ENCODE data around the gene ZMAT2.
"Not testable (repeated sequence)": the region's sequence is repeated elsewhere in the genome, so short reads cannot be mapped to it uniquely, and the experiment has no call there.

ZMAT2 gene

DNA sequence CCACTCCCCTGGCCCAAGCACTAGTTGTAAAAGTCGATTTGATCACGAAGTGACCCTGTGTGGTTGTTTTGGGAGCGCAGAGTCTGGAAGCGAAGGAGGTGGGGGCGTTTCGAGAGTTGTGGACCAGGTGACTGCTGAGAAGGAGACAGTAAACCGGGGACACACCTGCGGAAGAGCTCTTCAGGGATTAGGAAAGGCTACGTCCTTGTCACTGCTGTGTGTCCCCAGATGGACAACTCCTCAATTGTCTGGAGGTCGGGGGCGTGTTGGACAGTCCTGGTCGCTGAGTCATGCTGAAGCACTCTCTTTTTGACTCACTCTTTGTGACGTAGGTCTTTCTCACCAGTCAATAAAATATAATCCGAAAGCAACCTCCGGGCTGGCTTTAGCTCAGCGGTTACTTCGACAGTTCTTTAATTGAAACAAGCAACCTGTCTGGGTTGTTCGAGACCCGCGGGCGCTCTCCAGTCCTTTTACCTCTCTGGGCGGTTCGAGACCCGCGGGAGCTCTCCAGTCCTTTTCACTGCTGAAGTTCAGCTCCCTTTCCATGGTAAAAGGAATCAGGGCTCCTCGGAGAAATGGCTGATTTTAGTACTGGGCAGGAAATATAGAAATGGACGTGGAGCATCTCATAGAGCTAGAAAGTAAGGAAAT lies 10.8 kb downstream of the ZMAT2 start:
- TF ChIP-seq, protein P1, sequence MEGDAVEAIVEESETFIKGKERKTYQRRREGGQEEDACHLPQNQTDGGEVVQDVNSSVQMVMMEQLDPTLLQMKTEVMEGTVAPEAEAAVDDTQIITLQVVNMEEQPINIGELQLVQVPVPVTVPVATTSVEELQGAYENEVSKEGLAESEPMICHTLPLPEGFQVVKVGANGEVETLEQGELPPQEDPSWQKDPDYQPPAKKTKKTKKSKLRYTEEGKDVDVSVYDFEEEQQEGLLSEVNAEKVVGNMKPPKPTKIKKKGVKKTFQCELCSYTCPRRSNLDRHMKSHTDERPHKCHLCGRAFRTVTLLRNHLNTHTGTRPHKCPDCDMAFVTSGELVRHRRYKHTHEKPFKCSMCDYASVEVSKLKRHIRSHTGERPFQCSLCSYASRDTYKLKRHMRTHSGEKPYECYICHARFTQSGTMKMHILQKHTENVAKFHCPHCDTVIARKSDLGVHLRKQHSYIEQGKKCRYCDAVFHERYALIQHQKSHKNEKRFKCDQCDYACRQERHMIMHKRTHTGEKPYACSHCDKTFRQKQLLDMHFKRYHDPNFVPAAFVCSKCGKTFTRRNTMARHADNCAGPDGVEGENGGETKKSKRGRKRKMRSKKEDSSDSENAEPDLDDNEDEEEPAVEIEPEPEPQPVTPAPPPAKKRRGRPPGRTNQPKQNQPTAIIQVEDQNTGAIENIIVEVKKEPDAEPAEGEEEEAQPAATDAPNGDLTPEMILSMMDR (conservative IDR thresholded peaks at IDR 0.05; ENCODE audit: control insufficient read depth, insufficient read depth, low read depth, low read length): no peak
- peak overlapping the region; percentile 87 for H3K4me3 ChIP-seq (ENCODE audit: control insufficient read depth, low read depth, low read length)
- DNase-seq (ENCODE audit: low read depth): peak; percentile 98

DNA sequence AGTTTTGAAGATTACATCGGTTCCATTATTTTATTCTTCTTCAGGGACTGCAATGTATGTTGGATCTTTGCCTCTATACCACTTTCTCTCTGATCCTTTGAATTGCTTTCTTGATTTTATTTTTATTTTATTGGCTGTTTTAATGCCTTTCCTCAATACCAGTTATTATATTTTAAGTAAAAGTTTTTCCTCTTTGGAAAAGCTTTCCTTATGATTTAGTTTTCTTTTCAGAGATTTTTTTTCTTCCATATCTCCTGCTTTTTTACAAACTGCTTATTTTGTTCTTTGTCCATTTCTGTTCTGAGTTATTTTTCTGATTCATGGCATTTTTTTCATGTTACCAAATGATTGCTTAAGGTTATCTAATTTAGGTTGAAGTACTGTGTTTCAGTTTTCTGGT lies 11.5 kb downstream of the ZMAT2 start:
- TF ChIP-seq, protein P1 (conservative IDR thresholded peaks at IDR 0.05; ENCODE audit: control insufficient read depth, insufficient read depth, low read depth, low read length): no peak
- H3K4me3 ChIP-seq (ENCODE audit: control insufficient read depth, low read depth, low read length): no peak overlapping the region
- DNase-seq (ENCODE audit: low read depth): no peak

DNA sequence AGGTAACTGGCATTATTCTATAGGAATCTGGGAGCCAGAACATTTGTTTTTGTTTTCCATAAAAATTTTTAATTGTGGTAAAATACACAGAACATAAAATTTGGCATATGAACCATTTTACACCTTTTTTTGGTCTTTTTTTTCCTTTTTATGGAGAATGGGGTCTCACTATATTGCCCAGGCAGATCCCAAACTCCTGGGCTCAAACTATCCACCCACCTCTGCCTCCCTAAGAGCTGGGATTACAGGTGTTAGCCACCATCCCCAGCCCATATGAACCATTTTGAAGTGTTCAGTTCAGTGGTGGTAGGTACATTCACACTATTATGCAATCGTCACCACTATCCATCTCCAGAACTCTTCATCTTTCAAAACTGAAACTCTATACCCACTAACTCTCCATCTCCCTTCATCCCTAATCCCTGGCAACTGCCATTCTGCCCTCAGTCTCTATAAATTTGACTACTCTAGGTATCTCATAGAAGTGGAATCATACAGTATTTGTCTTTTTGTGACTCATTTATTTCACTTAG lies 13.4 kb downstream of the ZMAT2 start:
- DNase-seq (ENCODE audit: low read depth): no peak
- H3K4me3 ChIP-seq (ENCODE audit: control insufficient read depth, low read depth, low read length): no peak overlapping the region
- TF ChIP-seq, protein P1 (conservative IDR thresholded peaks at IDR 0.05; ENCODE audit: control insufficient read depth, insufficient read depth, low read depth, low read length): no peak

DNA sequence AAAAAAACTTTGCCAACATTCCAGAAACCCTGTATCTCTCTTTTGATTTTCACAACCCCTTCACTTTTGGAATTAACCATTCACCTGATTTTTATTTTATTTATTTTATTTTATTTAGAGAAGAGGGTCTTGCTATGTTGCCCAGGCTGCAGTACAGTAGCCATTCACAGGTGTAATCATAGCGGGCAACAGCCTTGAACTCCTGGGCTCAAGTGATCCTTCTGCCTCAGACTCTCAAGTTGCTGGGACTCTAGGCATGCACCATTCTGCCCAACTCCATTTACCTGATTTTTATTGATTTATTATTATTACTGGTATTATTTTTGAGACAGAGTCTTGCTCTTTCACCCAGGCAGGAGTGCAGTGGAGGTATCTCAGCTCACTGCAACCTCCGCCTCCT lies 16.0 kb downstream of the ZMAT2 start:
- DNase-seq (ENCODE audit: low read depth); H3K4me3 ChIP-seq (ENCODE audit: control insufficient read depth, low read depth, low read length): not testable (repeated sequence)

DNA sequence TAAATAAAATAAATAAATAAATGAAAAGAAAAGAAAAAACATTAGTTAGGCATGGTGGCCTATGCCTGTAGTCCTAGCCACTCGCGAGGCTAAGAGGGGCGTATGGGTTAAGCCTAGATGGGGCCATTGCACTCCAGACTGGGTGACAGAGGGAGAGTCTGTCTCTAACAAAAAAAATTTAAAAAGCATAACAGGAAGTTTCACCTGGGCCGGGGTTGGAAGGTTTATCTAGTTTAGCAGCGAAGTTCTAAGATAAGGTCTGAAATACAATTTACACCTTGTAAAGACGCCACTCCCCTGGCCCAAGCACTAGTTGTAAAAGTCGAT lies 18.0 kb downstream of the ZMAT2 start:
- no peak for DNase-seq (ENCODE audit: low read depth)
- TF ChIP-seq, protein P1 (conservative IDR thresholded peaks at IDR 0.05; ENCODE audit: control insufficient read depth, insufficient read depth, low read depth, low read length): no peak
- H3K4me3 ChIP-seq (ENCODE audit: control insufficient read depth, low read depth, low read length): peak overlapping the region; percentile 30

DNA sequence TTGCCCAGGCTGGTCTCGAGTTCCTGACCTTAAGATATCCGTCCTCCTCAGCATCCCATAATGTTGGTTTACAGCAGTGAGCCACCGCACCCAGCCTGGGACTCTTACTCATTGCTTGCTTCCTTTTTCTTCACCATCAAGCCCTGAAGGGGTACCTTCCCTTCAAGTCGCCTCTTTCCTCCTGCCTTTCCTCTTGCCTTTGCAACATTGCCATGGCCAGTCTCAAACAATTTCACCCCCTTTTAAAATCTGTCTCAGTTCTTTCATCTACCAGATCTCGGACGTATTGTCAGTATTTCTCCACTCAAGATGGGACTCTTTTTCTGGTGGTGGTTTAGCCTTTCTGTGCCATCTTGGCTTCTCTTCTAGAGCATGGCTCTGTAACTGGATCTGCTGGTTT lies 20.5 kb downstream of the ZMAT2 start:
- DNase-seq (ENCODE audit: low read depth); H3K4me3 ChIP-seq (ENCODE audit: control insufficient read depth, low read depth, low read length): not testable (repeated sequence)

DNA sequence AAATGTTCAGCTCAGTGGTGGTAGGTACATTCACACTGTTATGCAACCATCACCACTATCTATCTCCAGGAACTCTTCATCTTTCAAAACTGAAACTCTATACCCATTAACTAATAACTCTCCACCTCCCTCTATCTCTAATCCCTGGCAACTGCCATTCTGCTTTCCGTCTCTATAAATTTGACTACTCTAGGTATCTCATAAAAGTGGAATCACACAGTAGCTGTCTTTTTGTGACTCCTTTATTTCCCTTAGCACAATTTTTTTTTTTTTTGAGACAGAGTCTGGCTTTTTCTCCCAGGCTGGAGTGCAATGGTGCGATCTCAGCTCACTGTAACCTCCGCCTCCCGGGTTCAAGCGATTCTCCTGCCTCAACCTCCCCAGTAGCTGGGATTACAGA lies 21.1 kb downstream of the ZMAT2 start:
- not testable (repeated sequence) for H3K4me3 ChIP-seq (ENCODE audit: control insufficient read depth, low read depth, low read length); DNase-seq (ENCODE audit: low read depth)

DNA sequence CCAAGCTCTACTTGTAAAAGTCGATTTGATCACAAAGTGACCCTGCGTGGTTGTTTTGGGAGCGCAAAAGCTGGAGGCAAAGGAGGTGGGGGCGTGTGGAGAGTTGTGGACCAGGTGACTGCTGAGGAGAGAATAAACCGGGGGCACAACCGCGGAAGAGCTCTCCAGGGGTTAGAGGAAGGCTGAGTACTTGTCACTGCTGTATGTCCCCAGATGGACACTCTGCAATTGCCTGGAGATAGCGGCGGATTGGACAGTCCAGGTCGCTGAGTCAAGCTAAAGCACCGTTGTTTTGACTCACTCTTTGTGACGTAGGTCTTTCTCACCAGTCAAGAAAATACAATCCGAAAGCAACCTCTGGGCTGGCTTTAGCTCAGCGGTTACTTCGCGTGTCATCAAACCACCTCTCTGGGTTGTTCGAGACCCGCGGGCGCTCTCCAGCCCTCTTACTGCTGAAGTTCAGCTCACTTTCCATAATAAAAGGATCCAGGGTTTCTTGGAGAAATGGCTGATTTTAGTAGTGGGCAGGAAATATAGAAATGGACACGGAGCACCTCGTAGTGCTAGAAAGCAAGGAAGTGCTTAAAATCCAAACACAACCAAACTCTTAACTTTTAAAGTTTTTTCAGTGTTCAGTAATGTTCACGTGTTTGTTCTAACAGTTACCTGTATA lies 25.7 kb downstream of the ZMAT2 start:
- peak overlapping the region; percentile 72 for H3K4me3 ChIP-seq (ENCODE audit: control insufficient read depth, low read depth, low read length)
- DNase-seq (ENCODE audit: low read depth): peak; percentile 96
- TF ChIP-seq, protein P1 (conservative IDR thresholded peaks at IDR 0.05; ENCODE audit: control insufficient read depth, insufficient read depth, low read depth, low read length): no peak
